IMR-90 (cell line): Measurements from ENCODE around the gene COL23A1. TPM values are rescaled to one million over a fixed set of nuclear protein-coding genes. Genes with fewer than 3 reads are reported as not detected.
A peak's percentile ranks its signal among the peaks of the same experiment; 100 is the strongest.

ENCODE experiments used
- ATAC-seq: fragments of 200-7000 bp; cut with Tn5 transposase; 2 replicates; pipeline ENCODE4 v1.9.1; 2020; ENCODE audit warnings: low read depth, mild to moderate bottlenecking, moderate library complexity
- BruUV-seq: library from RNA; stranded (reverse); fragments of 400-500 nt; replicated peaks from 2 replicates; lab custom pipeline; 2021; lab: Mats Ljungman, UMichigan
- CTCF ChIA-PET: fragments of 300-600 bp; formaldehyde crosslinking; extraction: SDS; loops from one replicate; lab custom pipeline; 2021; ENCODE audit warnings: antibody characterized with exemption; lab: Yijun Ruan, JAX
- POLR2A ChIA-PET: fragments of 300-600 bp; sonication (Branson Sonifier 250); formaldehyde crosslinking; loops from one replicate; lab custom pipeline; 2022; ENCODE audit warnings: antibody characterized with exemption; ENCODE audit not compliant: unreplicated experiment; lab: Charles Lee
- DNase-seq: peaks from one replicate; pipeline ENCODE4 v3.0.0; 2013
- H2AFZ ChIP-seq: replicated peaks from 2 replicates; pipeline ENCODE3; 2013; ENCODE audit warnings: low read length, mild to moderate bottlenecking; ENCODE audit not compliant: poor library complexity
- H2AK5ac ChIP-seq: 2 replicates; pipeline ENCODE4 v1.6.1; 2013; ENCODE audit warnings: low read depth, low read length, inconsistent platforms
- H2AK9ac ChIP-seq: replicated peaks from 2 replicates; pipeline ENCODE3; 2013; ENCODE audit warnings: mild to moderate bottlenecking, low read depth, low read length, moderate library complexity; ENCODE audit not compliant: poor library complexity
- H2BK120ac ChIP-seq: 2 replicates; pipeline ENCODE4 v1.6.1; 2013; ENCODE audit warnings: low read depth, low read length, inconsistent platforms
- H2BK15ac ChIP-seq: 3 replicates; pipeline ENCODE4 v1.6.1; 2013; ENCODE audit warnings: low read depth, low read length, inconsistent platforms
- H2BK20ac ChIP-seq: 2 replicates; pipeline ENCODE4 v1.6.1; 2013; ENCODE audit warnings: low read depth, mild to moderate bottlenecking, inconsistent platforms, low read length, moderate library complexity
- H2BK5ac ChIP-seq: 2 replicates; pipeline ENCODE4 v1.6.1; 2013; ENCODE audit warnings: mild to moderate bottlenecking, low read depth, low read length, inconsistent platforms; ENCODE audit not compliant: poor library complexity, severe bottlenecking
- H3K14ac ChIP-seq: replicated peaks from 2 replicates; pipeline ENCODE4 v1.6.1; 2013; ENCODE audit warnings: low read depth, low read length, inconsistent platforms
- H3K18ac ChIP-seq: 2 replicates; pipeline ENCODE4 v1.6.1; 2013; ENCODE audit warnings: low read depth, low read length, control low read depth
- H3K23ac ChIP-seq: 2 replicates; pipeline ENCODE4 v1.6.1; 2013; ENCODE audit warnings: low read depth, low read length, inconsistent platforms
- H3K27ac ChIP-seq: 2 replicates; pipeline ENCODE4 v1.5.1; 2013; ENCODE audit warnings: mild to moderate bottlenecking, control low read depth, low read length; ENCODE audit not compliant: insufficient read depth
- H3K27me3 ChIP-seq: 2 replicates; pipeline ENCODE4 v1.6.1; 2013; ENCODE audit warnings: low read length; ENCODE audit not compliant: control insufficient read depth, insufficient read depth
- H3K36me3 ChIP-seq: 2 replicates; pipeline ENCODE4 v1.6.1; 2013; ENCODE audit warnings: low read length, mixed read lengths; ENCODE audit not compliant: control insufficient read depth, insufficient read depth
- H3K4ac ChIP-seq: 2 replicates; pipeline ENCODE4 v1.6.1; 2013; ENCODE audit warnings: low read depth, low read length, inconsistent platforms
- H3K4me1 ChIP-seq: 2 replicates; pipeline ENCODE4 v1.6.1; 2013; ENCODE audit warnings: low read length, mixed read lengths; ENCODE audit not compliant: control insufficient read depth, insufficient read depth
- H3K4me2 ChIP-seq: 2 replicates; pipeline ENCODE4 v1.6.1; 2013; ENCODE audit warnings: low read depth, mild to moderate bottlenecking, control low read depth, low read length, moderate library complexity
- H3K4me3 ChIP-seq: 2 replicates; pipeline ENCODE4 v1.5.1; 2013; ENCODE audit warnings: low read depth, mild to moderate bottlenecking, control low read depth, low read length, moderate library complexity; ENCODE audit not compliant: insufficient read depth
- H3K56ac ChIP-seq: 2 replicates; pipeline ENCODE4 v1.6.1; 2013; ENCODE audit warnings: low read length, inconsistent platforms; ENCODE audit not compliant: insufficient read depth; ENCODE audit errors: extremely low read depth
- H3K79me1 ChIP-seq, 2 experiments: 2 replicates each; pipeline ENCODE4 v1.6.1; 2013; ENCODE audit warnings: low read length in 2 of 2, inconsistent platforms in 1 of 2, low read depth in 1 of 2
- H3K9ac ChIP-seq: 2 replicates; pipeline ENCODE4 v1.6.1; 2013; ENCODE audit warnings: low read depth, low read length, control low read depth
- H3K9me1 ChIP-seq: 2 replicates; pipeline ENCODE4 v1.6.1; 2013; ENCODE audit warnings: low read length, inconsistent platforms; ENCODE audit not compliant: insufficient read depth
- H3K9me3 ChIP-seq: 2 replicates; pipeline ENCODE4 v1.6.1; 2013; ENCODE audit warnings: low read length; ENCODE audit not compliant: control insufficient read depth, insufficient read depth
- H4K20me1 ChIP-seq: 2 replicates; pipeline ENCODE4 v1.6.1; 2013; ENCODE audit warnings: low read length, inconsistent platforms; ENCODE audit not compliant: insufficient read depth
- H4K5ac ChIP-seq: 2 replicates; pipeline ENCODE4 v1.6.1; 2013; ENCODE audit warnings: mild to moderate bottlenecking, low read depth, low read length, control low read depth
- H4K8ac ChIP-seq, 2 experiments: 2 replicates each; pipeline ENCODE4 v1.6.1; 2013; ENCODE audit warnings: low read depth in 2 of 2, low read length in 2 of 2, control low read depth in 1 of 2, inconsistent platforms in 1 of 2
- H4K91ac ChIP-seq: 2 replicates; pipeline ENCODE4 v1.6.1; 2013; ENCODE audit warnings: low read depth, low read length, inconsistent platforms; ENCODE audit not compliant: insufficient read depth
- BHLHE40 ChIP-seq: fragments of 150-350 bp; IDR thresholded peaks from 2 replicates; pipeline ENCODE4 v1.6.1; 2016; ENCODE audit warnings: mild to moderate bottlenecking, low read depth, low read length
- CEBPB ChIP-seq: IDR thresholded peaks from 2 replicates; pipeline ENCODE4 v1.6.1; 2012; ENCODE audit warnings: low read depth, low read length, improper control_type of control experiment
- CHD1 ChIP-seq: IDR thresholded peaks from 2 replicates; pipeline ENCODE4 v1.6.1; 2012; ENCODE audit warnings: low read depth, low read length, improper control_type of control experiment
- FOS ChIP-seq: fragments of 150-350 bp; IDR thresholded peaks from 2 replicates; pipeline ENCODE4 v1.6.1; 2016; ENCODE audit warnings: low read depth, low read length
- MAFK ChIP-seq: IDR thresholded peaks from 2 replicates; pipeline ENCODE4 v1.6.1; 2012; ENCODE audit warnings: low read depth, low read length, improper control_type of control experiment
- MAZ ChIP-seq: IDR thresholded peaks from 2 replicates; pipeline ENCODE4 v1.6.1; 2012; ENCODE audit warnings: low read depth, mild to moderate bottlenecking, low read length, improper control_type of control experiment, moderate library complexity, borderline replicate concordance
- MXI1 ChIP-seq: IDR thresholded peaks from 2 replicates; pipeline ENCODE4 v1.6.1; 2012; ENCODE audit warnings: low read depth, mild to moderate bottlenecking, low read length, moderate library complexity, borderline replicate concordance
- NFE2L2 ChIP-seq: fragments of 150-350 bp; IDR thresholded peaks from 2 replicates; pipeline ENCODE4 v1.6.1; 2016; ENCODE audit warnings: low read depth, mild to moderate bottlenecking, low read length
- POLR2A ChIP-seq: IDR thresholded peaks from 2 replicates; pipeline ENCODE4 v1.6.1; 2012; ENCODE audit warnings: mild to moderate bottlenecking, low read depth, low read length
- RAD21 ChIP-seq: IDR thresholded peaks from 2 replicates; pipeline ENCODE4 v1.6.1; 2012; ENCODE audit warnings: low read length, improper control_type of control experiment
- RCOR1 ChIP-seq: IDR thresholded peaks from 2 replicates; pipeline ENCODE4 v1.6.1; 2012; ENCODE audit warnings: mild to moderate bottlenecking, low read length, improper control_type of control experiment; ENCODE audit not compliant: insufficient replicate concordance
- RFX5 ChIP-seq: IDR thresholded peaks from 2 replicates; pipeline ENCODE4 v1.8.0; 2012; ENCODE audit warnings: low read depth, mild to moderate bottlenecking, low read length, moderate library complexity
- SMC3 ChIP-seq: fragments of 150-350 bp; IDR thresholded peaks from 2 replicates; pipeline ENCODE4 v1.6.1; 2016; ENCODE audit warnings: low read depth, mild to moderate bottlenecking, antibody characterized with exemption, low read length, moderate library complexity
- USF2 ChIP-seq: fragments of 150-350 bp; IDR thresholded peaks from 2 replicates; pipeline ENCODE4 v1.6.1; 2017; ENCODE audit warnings: mild to moderate bottlenecking, antibody characterized with exemption, low read length, low read depth
- WGBS, 2 experiments: methylation state at CpG; one replicate each; pipeline versions ENCODE4 v1.1.5 to v1.1.7; 2013; ENCODE audit warnings: missing lambda C conversion rate in 2 of 2; ENCODE audit not compliant: insufficient read length in 1 of 2; ENCODE audit errors: extremely low coverage in 2 of 2; 5-methylcytosine and 5-hydroxymethylcytosine counted together
- dilution Hi-C: fragments of 300-500 bp; cut with HindIII; formaldehyde crosslinking; loops from one replicate; pipeline ENCODE4 v1.14.3; 2018; ENCODE audit warnings: low sequenced_read_pairs; ENCODE audit not compliant: unreplicated experiment
- in situ Hi-C: fragments of 300-500 bp; cut with MboI; formaldehyde crosslinking; loops from 3 replicates; pipeline ENCODE4 v1.14.3; 2019; ENCODE audit warnings: low sequenced_read_pairs, inconsistent platforms, mixed read lengths
- intact Hi-C: fragments of 100-400 bp; cut with micrococcal nuclease; formaldehyde crosslinking; loops from 2 replicates; pipeline ENCODE4 v1.10.0; 2022
- polyA plus RNA-seq, 3 experiments: library from polyadenylated mRNA; depleted of rRNA; stranded (reverse); fragments of >200 nt; gene quantifications; 2 replicates each; pipeline ENCODE4 v1.2.3, GENCODE V29; 2012; ENCODE audit warnings: low replicate concordance in 1 of 3
- total RNA-seq: library from RNA; depleted of rRNA; stranded (reverse); fragments of >200 nt; gene quantifications from 2 replicates; pipeline ENCODE4 v1.2.3, GENCODE V29; 2012
- TF ChIP-seq, protein P1 (sequence below): fragments of 150-350 bp; IDR thresholded peaks from 2 replicates; pipeline ENCODE4 v1.6.1; 2016; ENCODE audit warnings: low read depth, mild to moderate bottlenecking, low read length, moderate library complexity, borderline replicate concordance
- TF ChIP-seq, protein P2 (sequence below): conservative IDR thresholded peaks from 2 replicates; pipeline ENCODE4 v1.5.1; 2012; ENCODE audit warnings: mild to moderate bottlenecking, low read depth, low read length, improper control_type of control experiment

The COL23A1 gene
- total and polyA plus RNA-seq, 2 of the 4 experiments (the other 2 are of a cell fraction) = not detected

DNA sequence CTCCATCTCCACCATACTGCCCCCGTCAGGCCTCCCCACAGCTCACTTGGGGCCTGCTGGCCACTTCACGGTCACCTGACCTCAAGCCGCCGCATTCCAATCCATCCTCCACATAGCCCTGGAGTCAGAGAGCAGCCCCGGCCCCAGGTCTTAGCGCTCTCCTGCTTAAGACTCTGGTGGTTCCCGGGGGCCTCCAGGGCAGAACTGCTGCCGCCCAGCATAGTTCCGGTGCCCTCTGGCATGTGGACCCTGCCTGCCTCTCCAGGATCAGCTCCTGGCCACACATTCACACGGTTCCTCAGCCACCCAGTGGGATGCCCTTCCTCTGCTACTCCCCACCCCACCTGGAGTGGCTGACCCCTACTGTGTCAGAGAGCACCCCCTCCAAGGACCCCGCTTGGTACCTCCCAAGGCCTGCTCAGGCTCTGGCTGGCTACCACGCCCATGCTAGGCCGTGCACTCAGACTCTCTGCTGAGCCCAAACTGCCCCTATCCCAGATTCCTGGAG is 366.3 kb downstream of the COL23A1 start:
- H3K14ac ChIP-seq = no peak overlapping the region
- peaks cover 5% of the 10 kb centered on the region; the same call in 1 of the 2 replicates for H4K20me1 ChIP-seq
- no peak overlapping the region for H2BK15ac ChIP-seq
- intact Hi-C loops = no loop called here
- 65% methylated on average over 10 of the region's 13 CpGs; no CpG with 5 or more reads in 1 of the 2 experiments for WGBS, 2 experiments
- POLR2A ChIA-PET = no interaction called here
- H3K27ac ChIP-seq = no peak overlapping the region
- no peak overlapping the region for H2BK5ac ChIP-seq
- H4K5ac ChIP-seq = no peak overlapping the region
- H3K79me1 ChIP-seq = peaks cover 3 to 57% of the 10 kb centered on the region in 2 experiments; a peak in 3 of 4 replicates
- H2AK9ac ChIP-seq = peak overlapping the region; percentile 3
- no peak overlapping the region for H3K18ac ChIP-seq
- dilution Hi-C loops = no loop called here
- no peak overlapping the region for H3K4me2 ChIP-seq
- H3K23ac ChIP-seq = no peak overlapping the region
- H2BK20ac ChIP-seq = no peak overlapping the region
- BruUV-seq = no TSS peak
- no peak overlapping the region for H4K8ac ChIP-seq
- H3K56ac ChIP-seq = no peak overlapping the region
- no peak overlapping the region for H3K4me3 ChIP-seq
- peaks cover 17% of the 10 kb centered on the region for H3K9me1 ChIP-seq
- no peak overlapping the region for H2AFZ ChIP-seq
- H3K4ac ChIP-seq = no peak overlapping the region
- ATAC-seq (no peak), DNase-seq (no peak)
- peaks cover 48% of the 10 kb centered on the region for H3K36me3 ChIP-seq
- 0 out of 2 replicates have a peak, but pooled peaks cover 2% of the 10 kb centered on the region for H3K9me3 ChIP-seq
- no peak overlapping the region for H2BK120ac ChIP-seq
- in situ Hi-C loops = no loop called here
- TF ChIP-seq MAZ (no peak), MXI1 (no peak), CEBPB (no peak), RCOR1 (no peak), SMC3 (no peak), NFE2L2 (no peak), MAFK (no peak), FOS (no peak), BHLHE40 (no peak), POLR2A (no peak), RAD21 (no peak), USF2 (no peak), RFX5 (no peak), CHD1 (no peak)
- TF ChIP-seq, protein P1, sequence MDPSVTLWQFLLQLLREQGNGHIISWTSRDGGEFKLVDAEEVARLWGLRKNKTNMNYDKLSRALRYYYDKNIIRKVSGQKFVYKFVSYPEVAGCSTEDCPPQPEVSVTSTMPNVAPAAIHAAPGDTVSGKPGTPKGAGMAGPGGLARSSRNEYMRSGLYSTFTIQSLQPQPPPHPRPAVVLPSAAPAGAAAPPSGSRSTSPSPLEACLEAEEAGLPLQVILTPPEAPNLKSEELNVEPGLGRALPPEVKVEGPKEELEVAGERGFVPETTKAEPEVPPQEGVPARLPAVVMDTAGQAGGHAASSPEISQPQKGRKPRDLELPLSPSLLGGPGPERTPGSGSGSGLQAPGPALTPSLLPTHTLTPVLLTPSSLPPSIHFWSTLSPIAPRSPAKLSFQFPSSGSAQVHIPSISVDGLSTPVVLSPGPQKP = no peak
- TF ChIP-seq, protein P2, sequence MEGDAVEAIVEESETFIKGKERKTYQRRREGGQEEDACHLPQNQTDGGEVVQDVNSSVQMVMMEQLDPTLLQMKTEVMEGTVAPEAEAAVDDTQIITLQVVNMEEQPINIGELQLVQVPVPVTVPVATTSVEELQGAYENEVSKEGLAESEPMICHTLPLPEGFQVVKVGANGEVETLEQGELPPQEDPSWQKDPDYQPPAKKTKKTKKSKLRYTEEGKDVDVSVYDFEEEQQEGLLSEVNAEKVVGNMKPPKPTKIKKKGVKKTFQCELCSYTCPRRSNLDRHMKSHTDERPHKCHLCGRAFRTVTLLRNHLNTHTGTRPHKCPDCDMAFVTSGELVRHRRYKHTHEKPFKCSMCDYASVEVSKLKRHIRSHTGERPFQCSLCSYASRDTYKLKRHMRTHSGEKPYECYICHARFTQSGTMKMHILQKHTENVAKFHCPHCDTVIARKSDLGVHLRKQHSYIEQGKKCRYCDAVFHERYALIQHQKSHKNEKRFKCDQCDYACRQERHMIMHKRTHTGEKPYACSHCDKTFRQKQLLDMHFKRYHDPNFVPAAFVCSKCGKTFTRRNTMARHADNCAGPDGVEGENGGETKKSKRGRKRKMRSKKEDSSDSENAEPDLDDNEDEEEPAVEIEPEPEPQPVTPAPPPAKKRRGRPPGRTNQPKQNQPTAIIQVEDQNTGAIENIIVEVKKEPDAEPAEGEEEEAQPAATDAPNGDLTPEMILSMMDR = no peak
- H2AK5ac ChIP-seq = no peak overlapping the region
- CTCF ChIA-PET = no interaction called here
- no peak overlapping the region for H4K91ac ChIP-seq
- H3K4me1 ChIP-seq = no peaks in the 10 kb centered on the region
- H3K9ac ChIP-seq = no peak overlapping the region
- H3K27me3 ChIP-seq = no peaks in the 10 kb centered on the region
